WTC11 (cell line): ENCODE results near the gene CGN. TPM values are rescaled to one million over a fixed set of nuclear protein-coding genes. Genes with fewer than 3 reads are reported as not detected.

Experiments
- ATAC-seq: fragments of 200-7000 bp; cut with Tn5 transposase; 2 replicates; pipeline ENCODE4 v1.10.0; 2021; ENCODE audit warnings: mild to moderate bottlenecking, moderate library complexity
- CTCF ChIA-PET: fragments of 300-600 bp; sonication (Branson Sonifier 250); formaldehyde crosslinking; loops from one replicate; lab custom pipeline; 2021; ENCODE audit warnings: antibody characterized with exemption; lab: Charles Lee
- POLR2A ChIA-PET: fragments of 350-600 bp; sonication (Branson Sonifier 250); formaldehyde crosslinking; loops from one replicate; lab custom pipeline; 2021; ENCODE audit warnings: antibody characterized with exemption; lab: Charles Lee
- DNase-seq: peaks from one replicate; pipeline ENCODE4 v3.0.0; 2021; ENCODE audit warnings: low spot score
- H3K27ac Mint-ChIP-seq: 2 replicates; pipeline ENCODE4 v1.8.0; 2021; ENCODE audit warnings: mixed read lengths
- H3K27me3 Mint-ChIP-seq: 2 replicates; pipeline ENCODE4 v1.8.0; 2021; ENCODE audit warnings: low read depth, mild to moderate bottlenecking, moderate library complexity, mixed read lengths
- H3K36me3 Mint-ChIP-seq: 2 replicates; pipeline ENCODE4 v1.8.0; 2021; ENCODE audit warnings: mixed read lengths
- H3K4me1 Mint-ChIP-seq: 2 replicates; pipeline ENCODE4 v1.8.0; 2022; ENCODE audit warnings: mixed read lengths
- H3K4me3 Mint-ChIP-seq: 2 replicates; pipeline ENCODE4 v1.8.0; 2021; ENCODE audit warnings: mild to moderate bottlenecking, moderate library complexity, mixed read lengths
- H3K9me3 Mint-ChIP-seq: 2 replicates; pipeline ENCODE4 v1.8.0; 2021; ENCODE audit warnings: mixed read lengths
- CBFB ChIP-seq: sonication (generic); formaldehyde crosslinking; IDR thresholded peaks from 2 replicates; pipeline ENCODE4 v1.8.1; 2022; ENCODE audit warnings: mild to moderate bottlenecking, low read depth, missing genetic modification reagents
- ELF4 ChIP-seq: sonication (generic); formaldehyde crosslinking; IDR thresholded peaks from 2 replicates; pipeline ENCODE4 v1.8.1; 2022; ENCODE audit warnings: low read depth, mild to moderate bottlenecking, moderate library complexity, missing genetic modification reagents
- GTF2I ChIP-seq: fragments of 250-450 bp; sonication (Bioruptor Pico); conservative IDR thresholded peaks from 2 replicates; pipeline ENCODE4 v1.4.0; 2021; ENCODE audit warnings: mild to moderate bottlenecking
- IRF2 ChIP-seq: sonication (generic); formaldehyde crosslinking; IDR thresholded peaks from 2 replicates; pipeline ENCODE4 v1.8.0; 2022; ENCODE audit warnings: low read depth, missing genetic modification reagents, borderline replicate concordance
- ZNF138 ChIP-seq: sonication (generic); formaldehyde crosslinking; conservative IDR thresholded peaks from 2 replicates; pipeline ENCODE4 v1.8.1; 2022; ENCODE audit warnings: mild to moderate bottlenecking, moderate library complexity, missing genetic modification reagents
- ZNF671 ChIP-seq: fragments of 250-450 bp; sonication (Bioruptor Pico); IDR thresholded peaks from 2 replicates; pipeline ENCODE4 v1.8.0; 2021; ENCODE audit warnings: mild to moderate bottlenecking
- total RNA-seq: library from RNA; stranded (reverse); gene quantifications from 3 replicates; pipeline ENCODE4 v1.2.3, GENCODE V29; 2021
- TF ChIP-seq, protein P1 (sequence below): sonication (generic); formaldehyde crosslinking; IDR thresholded peaks from 2 replicates; pipeline ENCODE4 v1.8.0; 2023; ENCODE audit warnings: missing genetic modification reagents, mild to moderate bottlenecking, borderline replicate concordance
- TF ChIP-seq, protein P2 (sequence below): sonication (generic); formaldehyde crosslinking; IDR thresholded peaks from 2 replicates; pipeline ENCODE4 v1.8.1; 2023; ENCODE audit warnings: mild to moderate bottlenecking, missing genetic modification reagents
- TF ChIP-seq, protein P3 (sequence below): sonication (generic); formaldehyde crosslinking; conservative IDR thresholded peaks from 2 replicates; pipeline ENCODE4 v1.8.1; 2022; ENCODE audit warnings: mild to moderate bottlenecking, missing genetic modification reagents
- TF ChIP-seq, protein P4 (sequence below): sonication (generic); formaldehyde crosslinking; IDR thresholded peaks from 2 replicates; pipeline ENCODE4 v1.8.1; 2023; ENCODE audit warnings: mild to moderate bottlenecking, missing genetic modification reagents
- TF ChIP-seq, protein P5 (sequence below): sonication (generic); formaldehyde crosslinking; IDR thresholded peaks from 2 replicates; pipeline ENCODE4 v1.8.1; 2023; ENCODE audit warnings: mild to moderate bottlenecking, missing genetic modification reagents, borderline replicate concordance
- TF ChIP-seq, protein P6 (sequence below): sonication (generic); formaldehyde crosslinking; IDR thresholded peaks from 2 replicates; pipeline ENCODE4 v1.8.0; 2022; ENCODE audit warnings: missing genetic modification reagents

The CGN gene
- total RNA-seq, 1 experiment from 2014 or later = 68.7 TPM

DNA sequence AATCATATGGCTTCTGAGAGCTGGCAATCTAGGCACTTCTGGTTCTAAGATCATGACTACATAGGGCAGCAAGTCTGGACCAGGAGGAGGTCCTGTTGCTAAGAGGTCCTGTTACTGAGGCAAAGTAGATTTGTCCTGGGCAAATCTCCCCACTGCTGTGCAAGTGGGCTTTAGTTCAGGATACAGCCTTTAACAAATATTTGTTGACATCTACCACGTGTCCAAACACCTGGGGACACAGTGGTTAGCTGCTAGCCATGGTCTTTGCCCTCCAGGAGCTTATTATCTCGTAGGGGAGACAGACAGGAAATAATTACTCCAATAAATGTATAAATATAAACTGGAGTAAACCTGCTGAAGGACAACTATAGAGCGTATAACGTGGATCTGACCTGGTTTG is 3.2 kb downstream of the CGN start (continued):
- TF ChIP-seq, protein P1, sequence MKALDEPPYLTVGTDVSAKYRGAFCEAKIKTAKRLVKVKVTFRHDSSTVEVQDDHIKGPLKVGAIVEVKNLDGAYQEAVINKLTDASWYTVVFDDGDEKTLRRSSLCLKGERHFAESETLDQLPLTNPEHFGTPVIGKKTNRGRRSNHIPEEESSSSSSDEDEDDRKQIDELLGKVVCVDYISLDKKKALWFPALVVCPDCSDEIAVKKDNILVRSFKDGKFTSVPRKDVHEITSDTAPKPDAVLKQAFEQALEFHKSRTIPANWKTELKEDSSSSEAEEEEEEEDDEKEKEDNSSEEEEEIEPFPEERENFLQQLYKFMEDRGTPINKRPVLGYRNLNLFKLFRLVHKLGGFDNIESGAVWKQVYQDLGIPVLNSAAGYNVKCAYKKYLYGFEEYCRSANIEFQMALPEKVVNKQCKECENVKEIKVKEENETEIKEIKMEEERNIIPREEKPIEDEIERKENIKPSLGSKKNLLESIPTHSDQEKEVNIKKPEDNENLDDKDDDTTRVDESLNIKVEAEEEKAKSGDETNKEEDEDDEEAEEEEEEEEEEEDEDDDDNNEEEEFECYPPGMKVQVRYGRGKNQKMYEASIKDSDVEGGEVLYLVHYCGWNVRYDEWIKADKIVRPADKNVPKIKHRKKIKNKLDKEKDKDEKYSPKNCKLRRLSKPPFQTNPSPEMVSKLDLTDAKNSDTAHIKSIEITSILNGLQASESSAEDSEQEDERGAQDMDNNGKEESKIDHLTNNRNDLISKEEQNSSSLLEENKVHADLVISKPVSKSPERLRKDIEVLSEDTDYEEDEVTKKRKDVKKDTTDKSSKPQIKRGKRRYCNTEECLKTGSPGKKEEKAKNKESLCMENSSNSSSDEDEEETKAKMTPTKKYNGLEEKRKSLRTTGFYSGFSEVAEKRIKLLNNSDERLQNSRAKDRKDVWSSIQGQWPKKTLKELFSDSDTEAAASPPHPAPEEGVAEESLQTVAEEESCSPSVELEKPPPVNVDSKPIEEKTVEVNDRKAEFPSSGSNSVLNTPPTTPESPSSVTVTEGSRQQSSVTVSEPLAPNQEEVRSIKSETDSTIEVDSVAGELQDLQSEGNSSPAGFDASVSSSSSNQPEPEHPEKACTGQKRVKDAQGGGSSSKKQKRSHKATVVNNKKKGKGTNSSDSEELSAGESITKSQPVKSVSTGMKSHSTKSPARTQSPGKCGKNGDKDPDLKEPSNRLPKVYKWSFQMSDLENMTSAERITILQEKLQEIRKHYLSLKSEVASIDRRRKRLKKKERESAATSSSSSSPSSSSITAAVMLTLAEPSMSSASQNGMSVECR (CRISPR knock-in tag) = no peak
- TF ChIP-seq ZNF138 (CRISPR knock-in tag) = no peak
- TF ChIP-seq, protein P2, sequence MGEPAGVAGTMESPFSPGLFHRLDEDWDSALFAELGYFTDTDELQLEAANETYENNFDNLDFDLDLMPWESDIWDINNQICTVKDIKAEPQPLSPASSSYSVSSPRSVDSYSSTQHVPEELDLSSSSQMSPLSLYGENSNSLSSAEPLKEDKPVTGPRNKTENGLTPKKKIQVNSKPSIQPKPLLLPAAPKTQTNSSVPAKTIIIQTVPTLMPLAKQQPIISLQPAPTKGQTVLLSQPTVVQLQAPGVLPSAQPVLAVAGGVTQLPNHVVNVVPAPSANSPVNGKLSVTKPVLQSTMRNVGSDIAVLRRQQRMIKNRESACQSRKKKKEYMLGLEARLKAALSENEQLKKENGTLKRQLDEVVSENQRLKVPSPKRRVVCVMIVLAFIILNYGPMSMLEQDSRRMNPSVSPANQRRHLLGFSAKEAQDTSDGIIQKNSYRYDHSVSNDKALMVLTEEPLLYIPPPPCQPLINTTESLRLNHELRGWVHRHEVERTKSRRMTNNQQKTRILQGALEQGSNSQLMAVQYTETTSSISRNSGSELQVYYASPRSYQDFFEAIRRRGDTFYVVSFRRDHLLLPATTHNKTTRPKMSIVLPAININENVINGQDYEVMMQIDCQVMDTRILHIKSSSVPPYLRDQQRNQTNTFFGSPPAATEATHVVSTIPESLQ = no peak
- TF ChIP-seq ELF4 = no peak
- TF ChIP-seq, protein P3, sequence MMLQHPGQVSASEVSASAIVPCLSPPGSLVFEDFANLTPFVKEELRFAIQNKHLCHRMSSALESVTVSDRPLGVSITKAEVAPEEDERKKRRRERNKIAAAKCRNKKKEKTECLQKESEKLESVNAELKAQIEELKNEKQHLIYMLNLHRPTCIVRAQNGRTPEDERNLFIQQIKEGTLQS = no peak

DNA sequence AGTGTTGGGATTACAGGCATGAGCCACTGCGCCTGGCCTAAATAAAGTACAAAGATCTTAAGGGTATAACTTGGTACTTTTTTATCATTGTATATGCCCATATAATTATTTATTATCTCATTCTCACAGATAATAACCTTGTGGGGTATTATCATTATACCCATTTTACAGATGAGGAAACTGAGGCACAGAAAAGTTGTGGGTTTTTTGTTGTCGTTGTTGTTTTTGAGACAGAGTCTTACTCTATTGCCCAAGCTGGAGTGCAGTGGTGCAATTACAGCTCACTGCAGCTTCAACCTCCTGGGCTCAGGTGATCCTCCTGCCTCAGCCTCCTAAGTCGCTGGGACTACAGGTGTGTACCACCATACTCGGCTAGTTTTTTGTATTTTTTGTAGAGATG is 4.1 kb downstream of the CGN start:
- peak overlapping the region; percentile 89 for H3K27ac Mint-ChIP-seq
- ChIA-PET POLR2A (interaction anchor here (0.7 kb wide), 1 partner anchor 25 kb away, joined by 5 read pairs; the partner anchor contains the start of gene TUFT1), CTCF (interaction anchor here (1.0 kb wide), 1 partner anchor 79 kb away, joined by 3 read pairs; no protein-coding TSS in a partner anchor)
- ATAC-seq = no peak
- TF ChIP-seq IRF2 = no peak
- TF ChIP-seq, protein P4, sequence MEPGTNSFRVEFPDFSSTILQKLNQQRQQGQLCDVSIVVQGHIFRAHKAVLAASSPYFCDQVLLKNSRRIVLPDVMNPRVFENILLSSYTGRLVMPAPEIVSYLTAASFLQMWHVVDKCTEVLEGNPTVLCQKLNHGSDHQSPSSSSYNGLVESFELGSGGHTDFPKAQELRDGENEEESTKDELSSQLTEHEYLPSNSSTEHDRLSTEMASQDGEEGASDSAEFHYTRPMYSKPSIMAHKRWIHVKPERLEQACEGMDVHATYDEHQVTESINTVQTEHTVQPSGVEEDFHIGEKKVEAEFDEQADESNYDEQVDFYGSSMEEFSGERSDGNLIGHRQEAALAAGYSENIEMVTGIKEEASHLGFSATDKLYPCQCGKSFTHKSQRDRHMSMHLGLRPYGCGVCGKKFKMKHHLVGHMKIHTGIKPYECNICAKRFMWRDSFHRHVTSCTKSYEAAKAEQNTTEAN (CRISPR knock-in tag) = no peak
- TF ChIP-seq GTF2I (CRISPR knock-in tag) = 0 out of 2 replicates have a peak, but pooled peaks have one; percentile 50
- no peak for TF ChIP-seq ZNF671
- TF ChIP-seq, protein P5, sequence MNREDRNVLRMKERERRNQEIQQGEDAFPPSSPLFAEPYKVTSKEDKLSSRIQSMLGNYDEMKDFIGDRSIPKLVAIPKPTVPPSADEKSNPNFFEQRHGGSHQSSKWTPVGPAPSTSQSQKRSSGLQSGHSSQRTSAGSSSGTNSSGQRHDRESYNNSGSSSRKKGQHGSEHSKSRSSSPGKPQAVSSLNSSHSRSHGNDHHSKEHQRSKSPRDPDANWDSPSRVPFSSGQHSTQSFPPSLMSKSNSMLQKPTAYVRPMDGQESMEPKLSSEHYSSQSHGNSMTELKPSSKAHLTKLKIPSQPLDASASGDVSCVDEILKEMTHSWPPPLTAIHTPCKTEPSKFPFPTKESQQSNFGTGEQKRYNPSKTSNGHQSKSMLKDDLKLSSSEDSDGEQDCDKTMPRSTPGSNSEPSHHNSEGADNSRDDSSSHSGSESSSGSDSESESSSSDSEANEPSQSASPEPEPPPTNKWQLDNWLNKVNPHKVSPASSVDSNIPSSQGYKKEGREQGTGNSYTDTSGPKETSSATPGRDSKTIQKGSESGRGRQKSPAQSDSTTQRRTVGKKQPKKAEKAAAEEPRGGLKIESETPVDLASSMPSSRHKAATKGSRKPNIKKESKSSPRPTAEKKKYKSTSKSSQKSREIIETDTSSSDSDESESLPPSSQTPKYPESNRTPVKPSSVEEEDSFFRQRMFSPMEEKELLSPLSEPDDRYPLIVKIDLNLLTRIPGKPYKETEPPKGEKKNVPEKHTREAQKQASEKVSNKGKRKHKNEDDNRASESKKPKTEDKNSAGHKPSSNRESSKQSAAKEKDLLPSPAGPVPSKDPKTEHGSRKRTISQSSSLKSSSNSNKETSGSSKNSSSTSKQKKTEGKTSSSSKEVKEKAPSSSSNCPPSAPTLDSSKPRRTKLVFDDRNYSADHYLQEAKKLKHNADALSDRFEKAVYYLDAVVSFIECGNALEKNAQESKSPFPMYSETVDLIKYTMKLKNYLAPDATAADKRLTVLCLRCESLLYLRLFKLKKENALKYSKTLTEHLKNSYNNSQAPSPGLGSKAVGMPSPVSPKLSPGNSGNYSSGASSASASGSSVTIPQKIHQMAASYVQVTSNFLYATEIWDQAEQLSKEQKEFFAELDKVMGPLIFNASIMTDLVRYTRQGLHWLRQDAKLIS (CRISPR knock-in tag) = no peak
- TF ChIP-seq CBFB = no peak
- TF ChIP-seq, protein P6, sequence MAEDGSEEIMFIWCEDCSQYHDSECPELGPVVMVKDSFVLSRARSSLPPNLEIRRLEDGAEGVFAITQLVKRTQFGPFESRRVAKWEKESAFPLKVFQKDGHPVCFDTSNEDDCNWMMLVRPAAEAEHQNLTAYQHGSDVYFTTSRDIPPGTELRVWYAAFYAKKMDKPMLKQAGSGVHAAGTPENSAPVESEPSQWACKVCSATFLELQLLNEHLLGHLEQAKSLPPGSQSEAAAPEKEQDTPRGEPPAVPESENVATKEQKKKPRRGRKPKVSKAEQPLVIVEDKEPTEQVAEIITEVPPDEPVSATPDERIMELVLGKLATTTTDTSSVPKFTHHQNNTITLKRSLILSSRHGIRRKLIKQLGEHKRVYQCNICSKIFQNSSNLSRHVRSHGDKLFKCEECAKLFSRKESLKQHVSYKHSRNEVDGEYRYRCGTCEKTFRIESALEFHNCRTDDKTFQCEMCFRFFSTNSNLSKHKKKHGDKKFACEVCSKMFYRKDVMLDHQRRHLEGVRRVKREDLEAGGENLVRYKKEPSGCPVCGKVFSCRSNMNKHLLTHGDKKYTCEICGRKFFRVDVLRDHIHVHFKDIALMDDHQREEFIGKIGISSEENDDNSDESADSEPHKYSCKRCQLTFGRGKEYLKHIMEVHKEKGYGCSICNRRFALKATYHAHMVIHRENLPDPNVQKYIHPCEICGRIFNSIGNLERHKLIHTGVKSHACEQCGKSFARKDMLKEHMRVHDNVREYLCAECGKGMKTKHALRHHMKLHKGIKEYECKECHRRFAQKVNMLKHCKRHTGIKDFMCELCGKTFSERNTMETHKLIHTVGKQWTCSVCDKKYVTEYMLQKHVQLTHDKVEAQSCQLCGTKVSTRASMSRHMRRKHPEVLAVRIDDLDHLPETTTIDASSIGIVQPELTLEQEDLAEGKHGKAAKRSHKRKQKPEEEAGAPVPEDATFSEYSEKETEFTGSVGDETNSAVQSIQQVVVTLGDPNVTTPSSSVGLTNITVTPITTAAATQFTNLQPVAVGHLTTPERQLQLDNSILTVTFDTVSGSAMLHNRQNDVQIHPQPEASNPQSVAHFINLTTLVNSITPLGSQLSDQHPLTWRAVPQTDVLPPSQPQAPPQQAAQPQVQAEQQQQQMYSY = no peak
- no peak overlapping the region for H3K4me3 Mint-ChIP-seq
- peaks cover 19% of the 10 kb centered on the region for H3K36me3 Mint-ChIP-seq
- H3K4me1 Mint-ChIP-seq = peaks cover 45% of the 10 kb centered on the region
- no peaks in the 10 kb centered on the region for H3K27me3 Mint-ChIP-seq
- DNase-seq = no peak
- H3K9me3 Mint-ChIP-seq = no peaks in the 10 kb centered on the region
